MM.1S (cell line): ENCODE results near the gene COA4.

ENCODE experiments used
- DNase-seq: peaks from one replicate; pipeline ENCODE4 v3.0.0-alpha.2; 2015
- H2AFZ ChIP-seq: fragments of 300-600 bp; sonication (generic); 2 replicates; pipeline ENCODE4 v1.6.0; 2016; ENCODE audit warnings: antibody characterized with exemption, low read length
- H3F3A ChIP-seq: fragments of 300-600 bp; sonication (generic); 2 replicates; pipeline ENCODE4 v1.6.1; 2016; ENCODE audit warnings: mild to moderate bottlenecking, antibody characterized with exemption, low read length, moderate library complexity, mixed read lengths; ENCODE audit not compliant: insufficient read depth
- H3K27ac ChIP-seq: fragments of 300-600 bp; sonication (generic); 2 replicates; pipeline ENCODE4 v1.5.1; 2016; ENCODE audit warnings: mild to moderate bottlenecking, low read length
- H3K27me3 ChIP-seq: fragments of 300-600 bp; sonication (generic); replicated peaks from 2 replicates; pipeline ENCODE4 v1.6.0; 2016; ENCODE audit warnings: low read length; ENCODE audit not compliant: insufficient read depth
- H3K36me3 ChIP-seq: fragments of 300-600 bp; sonication (generic); replicated peaks from 2 replicates; pipeline ENCODE4 v1.6.1; 2016; ENCODE audit warnings: mild to moderate bottlenecking, low read length, mixed read lengths; ENCODE audit not compliant: insufficient read depth
- H3K4me1 ChIP-seq: fragments of 300-600 bp; sonication (generic); 2 replicates; pipeline ENCODE4 v1.6.1; 2016; ENCODE audit warnings: low read length, mixed read lengths
- H3K4me2 ChIP-seq: fragments of 300-600 bp; sonication (generic); 2 replicates; pipeline ENCODE4 v1.6.0; 2016; ENCODE audit warnings: low read depth, low read length
- H3K4me3 ChIP-seq: fragments of 300-600 bp; sonication (generic); 2 replicates; pipeline ENCODE4 v1.5.1; 2016; ENCODE audit warnings: low read length, mixed read lengths
- H3K79me2 ChIP-seq: fragments of 300-600 bp; sonication (generic); 2 replicates; pipeline ENCODE4 v1.6.1; 2016; ENCODE audit warnings: mixed run types, low read length, mixed read lengths
- H3K9ac ChIP-seq: fragments of 300-600 bp; sonication (generic); 2 replicates; pipeline ENCODE4 v1.6.1; 2016; ENCODE audit warnings: low read length, mixed read lengths
- H3K9me2 ChIP-seq: fragments of 300-600 bp; sonication (generic); replicated peaks from 2 replicates; pipeline ENCODE4 v1.6.1; 2016; ENCODE audit warnings: mild to moderate bottlenecking, low read length, mixed read lengths; ENCODE audit not compliant: insufficient read depth
- H3K9me3 ChIP-seq: fragments of 300-600 bp; sonication (generic); replicated peaks from 2 replicates; pipeline ENCODE4 v1.6.1; 2016; ENCODE audit warnings: mild to moderate bottlenecking, low read length, mixed read lengths; ENCODE audit not compliant: insufficient read depth
- H4K20me1 ChIP-seq: fragments of 300-600 bp; sonication (generic); 2 replicates; pipeline ENCODE4 v1.6.1; 2016; ENCODE audit warnings: mild to moderate bottlenecking, low read length, moderate library complexity, mixed read lengths; ENCODE audit not compliant: insufficient read depth
- EZH2 ChIP-seq: fragments of 300-600 bp; sonication (generic); optimal IDR thresholded peaks from 2 replicates; pipeline ENCODE3; 2017; ENCODE audit warnings: low read depth, mild to moderate bottlenecking, antibody characterized with exemption, low read length, mixed read lengths
- EZH2phosphoT487 ChIP-seq: fragments of 300-600 bp; sonication (generic); IDR thresholded peaks from 2 replicates; pipeline ENCODE4 v1.6.1; 2018; ENCODE audit warnings: antibody characterized with exemption, low read length
- TF ChIP-seq, protein P1 (sequence below): fragments of 300-600 bp; sonication (generic); IDR thresholded peaks from 2 replicates; pipeline ENCODE4 v1.5.1; 2016; ENCODE audit warnings: antibody characterized with exemption, low read length, mixed read lengths

The COA4 gene

DNA sequence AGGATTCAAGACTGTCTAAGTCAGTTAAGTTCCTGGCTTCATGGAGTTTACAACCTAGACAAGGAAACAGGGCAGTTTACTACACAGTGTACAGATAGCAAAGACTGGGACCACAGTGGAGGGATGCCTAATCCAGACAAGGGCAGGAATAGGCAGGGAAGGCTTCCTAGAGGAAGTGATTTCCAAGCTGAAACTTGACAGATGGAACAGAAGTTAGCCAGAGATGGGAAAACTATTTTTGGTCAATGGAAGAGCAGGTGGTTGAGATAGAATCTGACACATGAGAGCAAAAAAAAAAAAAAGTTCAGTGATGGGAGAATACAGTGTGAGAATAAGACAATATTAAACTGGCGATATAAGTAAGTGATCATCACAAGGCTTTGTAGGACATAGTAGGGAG is 1.3 kb downstream of the COA4 start:
- H3K4me3 ChIP-seq, result peak overlapping the region; percentile 72
- H3K27me3 ChIP-seq, result no peaks in the 10 kb centered on the region
- H2AFZ ChIP-seq, result no peak overlapping the region
- peaks cover 16% of the 10 kb centered on the region for H3K4me1 ChIP-seq
- H3K9me2 ChIP-seq, result no peaks in the 10 kb centered on the region
- no peak for DNase-seq
- H3K9ac ChIP-seq, result peak overlapping the region; percentile 83; the same call in 1 of the 2 replicates
- no peak overlapping the region for H3K27ac ChIP-seq
- H3K4me2 ChIP-seq, result peak overlapping the region; percentile 72
- no peaks in the 10 kb centered on the region for H3K9me3 ChIP-seq
- peaks cover 53% of the 10 kb centered on the region for H3K79me2 ChIP-seq
- H3F3A ChIP-seq, result peaks cover 7% of the 10 kb centered on the region
- H3K36me3 ChIP-seq, result 0 out of 2 replicates have a peak, but pooled peaks cover 5% of the 10 kb centered on the region
- no peaks in the 10 kb centered on the region for H4K20me1 ChIP-seq
- TF ChIP-seq, protein P1, sequence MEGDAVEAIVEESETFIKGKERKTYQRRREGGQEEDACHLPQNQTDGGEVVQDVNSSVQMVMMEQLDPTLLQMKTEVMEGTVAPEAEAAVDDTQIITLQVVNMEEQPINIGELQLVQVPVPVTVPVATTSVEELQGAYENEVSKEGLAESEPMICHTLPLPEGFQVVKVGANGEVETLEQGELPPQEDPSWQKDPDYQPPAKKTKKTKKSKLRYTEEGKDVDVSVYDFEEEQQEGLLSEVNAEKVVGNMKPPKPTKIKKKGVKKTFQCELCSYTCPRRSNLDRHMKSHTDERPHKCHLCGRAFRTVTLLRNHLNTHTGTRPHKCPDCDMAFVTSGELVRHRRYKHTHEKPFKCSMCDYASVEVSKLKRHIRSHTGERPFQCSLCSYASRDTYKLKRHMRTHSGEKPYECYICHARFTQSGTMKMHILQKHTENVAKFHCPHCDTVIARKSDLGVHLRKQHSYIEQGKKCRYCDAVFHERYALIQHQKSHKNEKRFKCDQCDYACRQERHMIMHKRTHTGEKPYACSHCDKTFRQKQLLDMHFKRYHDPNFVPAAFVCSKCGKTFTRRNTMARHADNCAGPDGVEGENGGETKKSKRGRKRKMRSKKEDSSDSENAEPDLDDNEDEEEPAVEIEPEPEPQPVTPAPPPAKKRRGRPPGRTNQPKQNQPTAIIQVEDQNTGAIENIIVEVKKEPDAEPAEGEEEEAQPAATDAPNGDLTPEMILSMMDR, result no peak
- TF ChIP-seq EZH2phosphoT487, result no peak
- TF ChIP-seq EZH2, result no peak

DNA sequence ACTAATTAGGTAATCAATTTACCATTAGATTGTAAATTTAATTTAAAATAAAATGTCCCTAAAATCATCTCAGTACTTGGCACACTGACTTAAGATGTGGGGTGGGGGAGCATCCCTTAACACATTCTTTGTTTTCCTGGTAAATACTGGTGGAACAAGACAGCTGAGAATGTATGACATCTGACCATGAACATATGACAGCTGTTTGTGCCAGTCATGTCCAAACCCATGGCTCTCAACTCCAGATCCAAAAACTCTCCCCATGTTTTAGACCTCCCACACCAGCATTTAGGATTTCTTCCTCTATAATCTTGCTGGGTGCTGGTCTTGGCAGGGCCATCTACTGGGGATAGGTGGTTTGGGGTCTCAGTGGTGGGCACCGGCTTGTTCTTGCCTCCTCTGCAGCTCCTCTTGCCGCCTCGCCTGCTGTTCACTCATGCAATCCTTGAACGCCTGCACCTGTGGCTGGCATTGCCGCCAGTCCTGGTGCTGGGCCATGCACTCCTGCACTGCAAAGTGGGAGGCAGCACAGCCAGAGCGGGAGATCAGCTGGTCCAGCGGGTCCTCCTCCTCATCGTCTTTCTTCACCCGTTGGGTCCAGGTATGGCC is 3.8 kb downstream of the COA4 start:
- H3K9me2 ChIP-seq, result no peaks in the 10 kb centered on the region
- H3K9me3 ChIP-seq, result no peaks in the 10 kb centered on the region
- no peak overlapping the region for H2AFZ ChIP-seq
- H3K4me1 ChIP-seq, result peaks cover 19% of the 10 kb centered on the region
- H3K27me3 ChIP-seq, result no peaks in the 10 kb centered on the region
- H3K79me2 ChIP-seq, result peaks cover 44% of the 10 kb centered on the region
- peaks cover 19% of the 10 kb centered on the region for H3F3A ChIP-seq
- H3K36me3 ChIP-seq, result 0 out of 2 replicates have a peak, but pooled peaks cover 5% of the 10 kb centered on the region
- no peak for DNase-seq
- TF ChIP-seq EZH2 (no peak), EZH2phosphoT487 (no peak)
- TF ChIP-seq, protein P1, result no peak
- no peak overlapping the region for H3K4me3 ChIP-seq
- no peak overlapping the region for H3K4me2 ChIP-seq
- no peaks in the 10 kb centered on the region for H4K20me1 ChIP-seq
- H3K27ac ChIP-seq, result no peak overlapping the region
- H3K9ac ChIP-seq, result no peak overlapping the region

DNA sequence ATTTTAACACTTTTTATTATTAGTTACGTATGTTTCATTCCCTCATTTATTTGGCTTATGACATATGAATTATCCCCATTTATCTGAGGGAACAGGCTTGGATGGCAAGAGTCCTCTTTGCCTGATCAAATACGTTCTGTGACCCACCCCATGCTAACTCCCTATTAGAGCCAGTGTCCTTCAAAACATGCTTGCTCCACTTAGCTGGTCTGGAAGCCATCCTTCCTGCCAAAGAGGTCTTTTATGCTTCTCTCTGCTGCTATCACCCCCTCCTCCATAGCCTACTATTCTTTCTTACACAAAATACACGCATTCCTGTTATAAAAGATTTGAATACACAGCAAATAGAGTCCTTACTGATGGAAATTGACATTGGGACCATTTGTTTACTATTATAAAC is 6.4 kb downstream of the COA4 start:
- H3K27me3 ChIP-seq, result no peaks in the 10 kb centered on the region
- no peak for DNase-seq
- 0 out of 2 replicates have a peak, but pooled peaks cover 5% of the 10 kb centered on the region for H3K36me3 ChIP-seq
- H3K4me1 ChIP-seq, result peaks cover 11% of the 10 kb centered on the region
- no peaks in the 10 kb centered on the region for H3K9me2 ChIP-seq
- peaks cover 12% of the 10 kb centered on the region for H3F3A ChIP-seq
- H3K27ac ChIP-seq, result no peak overlapping the region
- H3K4me2 ChIP-seq, result no peak overlapping the region
- H4K20me1 ChIP-seq, result no peaks in the 10 kb centered on the region
- no peak overlapping the region for H2AFZ ChIP-seq
- no peak overlapping the region for H3K9ac ChIP-seq
- no peaks in the 10 kb centered on the region for H3K9me3 ChIP-seq
- TF ChIP-seq EZH2 (no peak), EZH2phosphoT487 (no peak)
- TF ChIP-seq, protein P1, result no peak
- no peak overlapping the region for H3K4me3 ChIP-seq
- peaks cover 22% of the 10 kb centered on the region for H3K79me2 ChIP-seq
